Loucy (cell line): ENCODE measurements around the gene BACH1.
"Not testable (repeated sequence)": the region's sequence is repeated elsewhere in the genome, so short reads cannot be mapped to it uniquely, and the experiment has no call there.

Experiments used
- H2AFZ ChIP-seq: fragments of 200-600 bp; sonication (generic); 2 replicates; pipeline ENCODE4 v1.6.0; 2016; ENCODE audit warnings: antibody characterized with exemption, mild to moderate bottlenecking, low read length, moderate library complexity
- H3F3A ChIP-seq: fragments of 200-600 bp; 2 replicates; pipeline ENCODE4 v1.6.0; 2016; ENCODE audit warnings: antibody characterized with exemption, low read depth, mild to moderate bottlenecking
- H3K27me3 ChIP-seq: fragments of 200-600 bp; sonication (generic); 2 replicates; pipeline ENCODE4 v1.6.1; 2014; ENCODE audit warnings: low read length, mild to moderate bottlenecking; ENCODE audit not compliant: insufficient read depth, poor library complexity, severe bottlenecking
- H3K36me3 ChIP-seq: fragments of 200-600 bp; sonication (generic); 2 replicates; pipeline ENCODE4 v1.6.1; 2016; ENCODE audit warnings: low read length; ENCODE audit not compliant: insufficient read depth
- H3K4me1 ChIP-seq: fragments of 200-600 bp; sonication (generic); 2 replicates; pipeline ENCODE4 v1.5.1; 2014; ENCODE audit warnings: low read length, mild to moderate bottlenecking; ENCODE audit not compliant: insufficient read depth, poor library complexity, severe bottlenecking
- H3K4me2 ChIP-seq: fragments of 200-600 bp; sonication (generic); 2 replicates; pipeline ENCODE4 v1.6.0; 2014; ENCODE audit warnings: antibody characterized with exemption, low read length, low read depth, mild to moderate bottlenecking; ENCODE audit not compliant: poor library complexity, severe bottlenecking
- H3K4me3 ChIP-seq: fragments of 200-600 bp; sonication (generic); 2 replicates; pipeline ENCODE4 v1.5.1; 2014; ENCODE audit warnings: low read length, mild to moderate bottlenecking, mixed read lengths; ENCODE audit not compliant: poor library complexity, severe bottlenecking
- H3K79me2 ChIP-seq: fragments of 200-600 bp; sonication (generic); 2 replicates; pipeline ENCODE4 v1.6.1; 2014; ENCODE audit warnings: low read length; ENCODE audit not compliant: insufficient read depth
- H3K9ac ChIP-seq: fragments of 200-600 bp; sonication (generic); 2 replicates; pipeline ENCODE4 v1.6.0; 2014; ENCODE audit warnings: mild to moderate bottlenecking, low read depth, low read length, moderate library complexity; ENCODE audit not compliant: poor library complexity, severe bottlenecking
- H3K9me2 ChIP-seq: fragments of 200-600 bp; sonication (generic); replicated peaks from 2 replicates; pipeline ENCODE4 v1.6.1; 2016; ENCODE audit warnings: low read depth, low read length, mixed read lengths
- H3K9me3 ChIP-seq: fragments of 200-600 bp; sonication (generic); 2 replicates; pipeline ENCODE4 v1.6.1; 2014; ENCODE audit warnings: mild to moderate bottlenecking, antibody characterized with exemption, low read length, low read depth; ENCODE audit not compliant: insufficient read depth
- H4K20me1 ChIP-seq: fragments of 200-600 bp; sonication (generic); 2 replicates; pipeline ENCODE4 v1.6.0; 2014; ENCODE audit warnings: antibody characterized with exemption, low read length, mild to moderate bottlenecking; ENCODE audit not compliant: insufficient read depth, poor library complexity, severe bottlenecking
- EZH2phosphoT487 ChIP-seq: fragments of 200-600 bp; IDR thresholded peaks from 2 replicates; pipeline ENCODE4 v1.6.1; 2018; ENCODE audit warnings: antibody characterized with exemption, mild to moderate bottlenecking, moderate library complexity, borderline replicate concordance
- TF ChIP-seq, protein P1 (sequence below): fragments of 200-600 bp; sonication (generic); conservative IDR thresholded peaks from 2 replicates; pipeline ENCODE4 v1.5.1; 2014; ENCODE audit warnings: mild to moderate bottlenecking, antibody characterized with exemption, low read length

Gene BACH1

GRCh38 chr21:29351691-29352090 is 53.0 kb downstream of the BACH1 start:
- Histone ChIP-seq H3F3A (no peaks in the 10 kb centered on the region), H4K20me1 (no peaks in the 10 kb centered on the region), H3K4me1 (no peaks in the 10 kb centered on the region), H3K27me3 (no peaks in the 10 kb centered on the region), H3K79me2 (no peaks in the 10 kb centered on the region), H3K9me2 (no peaks in the 10 kb centered on the region), H3K4me3 (no peak overlapping the region), H3K9me3 (no peaks in the 10 kb centered on the region), H3K9ac (no peak overlapping the region), H3K4me2 (no peak overlapping the region), H2AFZ (no peak overlapping the region), H3K36me3 (peaks cover 9% of the 10 kb centered on the region; the same call in 1 of the 2 replicates)
- TF ChIP-seq EZH2phosphoT487 = no peak
- TF ChIP-seq, protein P1, sequence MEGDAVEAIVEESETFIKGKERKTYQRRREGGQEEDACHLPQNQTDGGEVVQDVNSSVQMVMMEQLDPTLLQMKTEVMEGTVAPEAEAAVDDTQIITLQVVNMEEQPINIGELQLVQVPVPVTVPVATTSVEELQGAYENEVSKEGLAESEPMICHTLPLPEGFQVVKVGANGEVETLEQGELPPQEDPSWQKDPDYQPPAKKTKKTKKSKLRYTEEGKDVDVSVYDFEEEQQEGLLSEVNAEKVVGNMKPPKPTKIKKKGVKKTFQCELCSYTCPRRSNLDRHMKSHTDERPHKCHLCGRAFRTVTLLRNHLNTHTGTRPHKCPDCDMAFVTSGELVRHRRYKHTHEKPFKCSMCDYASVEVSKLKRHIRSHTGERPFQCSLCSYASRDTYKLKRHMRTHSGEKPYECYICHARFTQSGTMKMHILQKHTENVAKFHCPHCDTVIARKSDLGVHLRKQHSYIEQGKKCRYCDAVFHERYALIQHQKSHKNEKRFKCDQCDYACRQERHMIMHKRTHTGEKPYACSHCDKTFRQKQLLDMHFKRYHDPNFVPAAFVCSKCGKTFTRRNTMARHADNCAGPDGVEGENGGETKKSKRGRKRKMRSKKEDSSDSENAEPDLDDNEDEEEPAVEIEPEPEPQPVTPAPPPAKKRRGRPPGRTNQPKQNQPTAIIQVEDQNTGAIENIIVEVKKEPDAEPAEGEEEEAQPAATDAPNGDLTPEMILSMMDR = no peak

GRCh38 chr21:29355043-29355710 is 56.5 kb downstream of the BACH1 start:
- not testable (repeated sequence) for H2AFZ ChIP-seq, H3F3A ChIP-seq, H3K79me2 ChIP-seq, H4K20me1 ChIP-seq, H3K9me2 ChIP-seq, H3K27me3 ChIP-seq, H3K9me3 ChIP-seq, H3K4me3 ChIP-seq, H3K36me3 ChIP-seq, H3K4me2 ChIP-seq, H3K4me1 ChIP-seq, H3K9ac ChIP-seq

DNA sequence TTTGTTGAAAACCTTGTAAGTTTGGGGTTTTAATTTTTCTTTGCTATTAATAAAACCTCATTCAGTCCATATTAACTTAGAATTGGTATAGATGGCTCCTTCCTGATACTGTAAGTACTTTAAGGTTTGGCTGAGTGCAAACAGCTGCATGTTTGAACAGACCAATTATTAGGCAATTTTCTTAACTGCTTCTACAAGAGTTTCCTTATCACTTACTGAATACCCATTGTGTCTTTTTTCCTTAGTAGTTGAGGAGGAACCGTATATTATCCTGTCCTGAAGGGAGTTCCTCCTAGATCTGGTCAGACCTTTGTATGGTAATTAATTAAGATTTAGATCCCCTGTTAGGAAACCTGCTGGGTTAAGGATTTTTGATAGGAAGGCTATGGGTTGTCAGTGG is 57.6 kb downstream of the BACH1 start:
- not testable (repeated sequence) for H3K4me1 ChIP-seq, H3K9me2 ChIP-seq, H3K27me3 ChIP-seq, H3K36me3 ChIP-seq, H3K9ac ChIP-seq, H3F3A ChIP-seq, H3K79me2 ChIP-seq, H3K9me3 ChIP-seq, H3K4me3 ChIP-seq, H2AFZ ChIP-seq, H4K20me1 ChIP-seq, H3K4me2 ChIP-seq

DNA sequence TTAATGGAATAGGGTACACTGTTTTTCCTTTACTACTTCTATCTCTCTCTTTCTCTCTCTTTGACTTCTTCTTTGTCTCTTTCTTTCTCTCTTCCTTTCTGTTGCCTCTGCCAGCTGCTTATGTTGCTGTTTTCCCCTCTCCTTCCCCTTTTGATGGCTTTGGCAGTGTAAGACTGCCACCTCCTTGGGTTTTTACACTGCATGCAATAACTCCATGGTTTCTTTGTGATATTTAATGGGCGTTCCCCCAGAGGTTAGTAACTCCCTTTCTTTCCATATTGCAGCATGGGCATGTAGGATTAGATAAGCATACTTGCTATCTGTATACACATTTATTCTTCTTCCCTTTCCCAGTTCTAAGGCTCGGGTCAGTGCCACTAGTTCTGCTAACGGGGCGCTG is 58.1 kb downstream of the BACH1 start:
- not testable (repeated sequence) for H2AFZ ChIP-seq, H3K4me3 ChIP-seq, H3K4me1 ChIP-seq, H4K20me1 ChIP-seq, H3K4me2 ChIP-seq, H3K9ac ChIP-seq, H3K36me3 ChIP-seq, H3K9me2 ChIP-seq, H3K79me2 ChIP-seq, H3K27me3 ChIP-seq, H3K9me3 ChIP-seq, H3F3A ChIP-seq
